Esophagus squamous epithelium (tissue), 5 donors: Measurements from ENCODE around the gene TBX4. TPM values are rescaled to one million over a fixed set of nuclear protein-coding genes. Genes with fewer than 3 reads are reported as not detected.

Experiments used
- DNase-seq: peaks from one replicate; lab custom pipeline; 2025; lab: John Stamatoyannopoulos, UW
- H3K27ac ChIP-seq, 4 donors: fragments of 200-600 bp; sonication (generic); one replicate each; pipeline ENCODE4 v1.5.1; 2016 to 2019; ENCODE audit warnings: mild to moderate bottlenecking in 1 of 4
- H3K27me3 ChIP-seq, 4 donors: fragments of 200-600 bp; sonication (generic); 1 replicate in 3 of 4; 2 replicates in 1 of 4; pipeline versions ENCODE4 v1.5.1 to v1.6.0; 2017 to 2021; ENCODE audit warnings: antibody characterized with exemption in 1 of 4
- H3K36me3 ChIP-seq, 3 donors: fragments of 200-600 bp; sonication (generic); one replicate each; pipeline ENCODE4 v1.5.1; 2016 to 2019
- H3K4me1 ChIP-seq, 3 donors: fragments of 200-600 bp; sonication (generic); one replicate each; pipeline ENCODE4 v1.5.1; 2017 to 2019
- H3K4me3 ChIP-seq, 4 donors: fragments of 200-600 bp; sonication (generic); 1 replicate in 3 of 4; 2 replicates in 1 of 4; pipeline ENCODE4 v1.5.1; 2016 to 2019; ENCODE audit warnings: mild to moderate bottlenecking in 2 of 4, moderate library complexity in 1 of 4
- H3K9me3 ChIP-seq, 3 donors: fragments of 200-600 bp; sonication (generic); one replicate each; pipeline ENCODE4 v1.5.1; 2016 to 2019
- CTCF ChIP-seq, 6 experiments: fragments of 450-650 bp in 4 of 6; fragments of 200-600 bp in 2 of 6; sonication (generic) in 2 of 6; IDR thresholded peaks; one replicate each; pipeline ENCODE4 v1.5.1; 2016 to 2019; ENCODE audit warnings: antibody characterized with exemption in 6 of 6, mild to moderate bottlenecking in 4 of 6, moderate library complexity in 4 of 6
- POLR2A ChIP-seq, 4 donors: fragments of 450-650 bp; IDR thresholded peaks; one replicate each; pipeline ENCODE4 v1.6.1; 2017; ENCODE audit warnings: antibody characterized with exemption in 4 of 4, mild to moderate bottlenecking in 4 of 4, moderate library complexity in 3 of 4
- WGBS, 2 donors: methylation state at CpG; one replicate each; pipeline ENCODE4 v1.1.5; 2018; 5-methylcytosine and 5-hydroxymethylcytosine counted together
- intact Hi-C: fragments of 100-400 bp; cut with DNase I; formaldehyde crosslinking; loops from one replicate; pipeline ENCODE4 v1.15.0; 2022
- total RNA-seq, 4 donors: library from RNA; depleted of rRNA; stranded (reverse); fragments of >200 nt; gene quantifications; one replicate each; pipeline ENCODE4 v1.1.0, GENCODE V29; 2016
- donor health status: DM: yes; HTN: yes; CAD: no.

TBX4 gene
- total RNA-seq, 4 donors from 2014 or later = not detected

- Histone ChIP-seq H3K4me1 (no peaks in the 10 kb centered on the region), H3K27ac (no peak overlapping the region), H3K9me3 (no peaks in the 10 kb centered on the region), H3K36me3 (no peaks in the 10 kb centered on the region), H3K4me3 (no peak overlapping the region), H3K27me3 (peaks cover 0 to under 1% (median 0%) of the 10 kb centered on the region in 4 donors)
- intact Hi-C loops = no loop called here
- 53 to 55% methylated on average over 5 of the region's 5 CpGs for WGBS, 2 donors
- DNase-seq = no peak
- TF ChIP-seq POLR2A (IDR thresholded peaks at IDR 0.05) (no peak), CTCF (IDR thresholded peaks at IDR 0.05) (no peak)
These were observed 80.6 kb downstream of the TBX4 start for GRCh38 chr17:61532826-61533225.

- no peaks in the 10 kb centered on the region for H3K4me1 ChIP-seq
- H3K27me3 ChIP-seq = no peaks in the 10 kb centered on the region
- no peak overlapping the region for H3K27ac ChIP-seq
- no peak for DNase-seq
- no peak for TF ChIP-seq POLR2A (IDR thresholded peaks at IDR 0.05)
- TF ChIP-seq CTCF (IDR thresholded peaks at IDR 0.05) = no peak
- H3K4me3 ChIP-seq = no peak overlapping the region
- intact Hi-C loops = no loop called here
- no peaks in the 10 kb centered on the region for H3K36me3 ChIP-seq
- WGBS, 2 donors = 81 to 88% methylated on average over 4 of the region's 4 CpGs
- H3K9me3 ChIP-seq = no peaks in the 10 kb centered on the region
These were observed 81.6 kb downstream of the TBX4 start for GRCh38 chr17:61533797-61534196.

GRCh38 chr17:61534414-61534813 lies 82.2 kb downstream of the TBX4 start:
- no peak for DNase-seq
- 75 to 76% methylated on average over 8 of the region's 8 CpGs for WGBS, 2 donors
- H3K27ac ChIP-seq = no peak overlapping the region
- H3K4me1 ChIP-seq = no peaks in the 10 kb centered on the region
- no peaks in the 10 kb centered on the region for H3K36me3 ChIP-seq
- no peaks in the 10 kb centered on the region for H3K9me3 ChIP-seq
- intact Hi-C loops = no loop called here
- no peaks in the 10 kb centered on the region for H3K27me3 ChIP-seq
- no peak for TF ChIP-seq CTCF (IDR thresholded peaks at IDR 0.05)
- no peak for TF ChIP-seq POLR2A (IDR thresholded peaks at IDR 0.05)
- no peak overlapping the region for H3K4me3 ChIP-seq

Other genes with a start within 250 kb of the TBX4 start
- 10 to 100 TPM in 1 of 4 donors, 1 to 10 TPM in 3; 2.2 to 13.4 (median 4.2) TPM for gene TBX2, start 52.6 kb upstream of the TBX4 start, total RNA-seq
- not detected for gene NACA2, start 138.8 kb downstream of the TBX4 start, total RNA-seq